D721Med (cell line): Measurements from ENCODE around the gene GDPD5.

ENCODE experiments used
- DNase-seq: peaks from one replicate; pipeline ENCODE4 v3.0.0; 2011; ENCODE audit warnings: low spot score; ENCODE audit not compliant: insufficient read length
- FAIRE-seq: peaks from 2 replicates; lab custom pipeline; 2011; peaks lifted over from hg19 to GRCh38; lab: Jason Lieb, UNC
- TF ChIP-seq, protein P1 (sequence below): IDR thresholded peaks from 2 replicates; pipeline ENCODE4 v1.5.1; 2012; ENCODE audit warnings: mild to moderate bottlenecking, control low read depth; ENCODE audit not compliant: insufficient read depth; ENCODE audit errors: missing control alignments

The GDPD5 gene

DNA sequence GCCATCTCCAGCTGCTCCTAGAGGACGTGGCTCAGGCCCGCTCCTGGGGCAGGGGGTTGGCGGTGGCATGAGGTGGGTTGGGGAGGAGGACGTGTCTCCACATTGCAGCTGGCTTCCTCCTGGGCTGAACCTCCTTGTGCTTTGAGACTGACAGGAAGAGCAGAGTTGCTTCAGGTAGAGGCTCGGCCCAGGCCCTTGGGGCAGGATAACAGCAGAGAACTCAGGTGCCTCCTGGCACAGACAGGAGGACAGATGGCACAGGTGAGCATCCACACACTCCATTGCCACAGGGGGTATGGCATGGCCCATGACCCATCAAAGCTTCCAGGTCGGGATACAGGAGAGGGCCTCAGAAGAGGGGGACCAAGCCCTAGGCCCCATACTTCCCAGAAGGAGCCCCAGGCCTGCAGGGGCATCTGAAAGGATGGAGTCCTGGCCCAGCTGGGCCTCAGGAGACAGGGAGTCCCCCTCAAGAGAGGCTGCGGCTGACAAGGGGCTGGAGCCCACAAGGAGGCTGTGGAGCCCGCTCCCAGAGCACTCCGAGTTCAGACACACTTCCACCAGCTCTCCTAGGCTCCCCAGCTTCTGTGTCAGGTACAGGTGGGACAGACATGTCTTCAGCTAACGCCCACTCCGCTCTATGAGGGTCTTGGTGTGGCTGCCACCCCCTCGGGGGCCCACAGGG, 90.7 kb downstream of the GDPD5 start:
- TF ChIP-seq, protein P1, sequence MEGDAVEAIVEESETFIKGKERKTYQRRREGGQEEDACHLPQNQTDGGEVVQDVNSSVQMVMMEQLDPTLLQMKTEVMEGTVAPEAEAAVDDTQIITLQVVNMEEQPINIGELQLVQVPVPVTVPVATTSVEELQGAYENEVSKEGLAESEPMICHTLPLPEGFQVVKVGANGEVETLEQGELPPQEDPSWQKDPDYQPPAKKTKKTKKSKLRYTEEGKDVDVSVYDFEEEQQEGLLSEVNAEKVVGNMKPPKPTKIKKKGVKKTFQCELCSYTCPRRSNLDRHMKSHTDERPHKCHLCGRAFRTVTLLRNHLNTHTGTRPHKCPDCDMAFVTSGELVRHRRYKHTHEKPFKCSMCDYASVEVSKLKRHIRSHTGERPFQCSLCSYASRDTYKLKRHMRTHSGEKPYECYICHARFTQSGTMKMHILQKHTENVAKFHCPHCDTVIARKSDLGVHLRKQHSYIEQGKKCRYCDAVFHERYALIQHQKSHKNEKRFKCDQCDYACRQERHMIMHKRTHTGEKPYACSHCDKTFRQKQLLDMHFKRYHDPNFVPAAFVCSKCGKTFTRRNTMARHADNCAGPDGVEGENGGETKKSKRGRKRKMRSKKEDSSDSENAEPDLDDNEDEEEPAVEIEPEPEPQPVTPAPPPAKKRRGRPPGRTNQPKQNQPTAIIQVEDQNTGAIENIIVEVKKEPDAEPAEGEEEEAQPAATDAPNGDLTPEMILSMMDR: no peak
- FAIRE-seq: no peak
- DNase-seq: no peak

DNA sequence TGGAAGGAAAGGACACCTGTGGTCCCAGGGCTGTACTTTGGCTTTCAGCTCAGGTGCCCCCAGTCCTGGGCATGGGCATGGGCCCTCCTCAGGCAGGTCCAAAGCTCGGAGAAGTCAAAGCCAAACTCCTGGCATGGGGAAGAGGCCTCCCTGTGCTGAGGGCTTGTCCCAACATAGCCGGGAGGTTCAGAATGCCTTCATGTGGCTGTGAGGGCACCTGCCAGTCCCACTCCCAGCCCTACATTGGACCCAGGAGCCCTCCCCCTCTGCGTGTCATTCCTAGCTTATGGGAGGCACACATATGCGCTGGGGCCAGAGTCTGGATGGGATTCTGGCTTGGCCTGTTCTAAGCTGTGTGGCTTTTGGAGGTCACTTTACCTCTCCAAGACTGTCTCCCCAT, 91.7 kb downstream of the GDPD5 start:
- FAIRE-seq (no peak), DNase-seq (no peak)
- TF ChIP-seq, protein P1: no peak

DNA sequence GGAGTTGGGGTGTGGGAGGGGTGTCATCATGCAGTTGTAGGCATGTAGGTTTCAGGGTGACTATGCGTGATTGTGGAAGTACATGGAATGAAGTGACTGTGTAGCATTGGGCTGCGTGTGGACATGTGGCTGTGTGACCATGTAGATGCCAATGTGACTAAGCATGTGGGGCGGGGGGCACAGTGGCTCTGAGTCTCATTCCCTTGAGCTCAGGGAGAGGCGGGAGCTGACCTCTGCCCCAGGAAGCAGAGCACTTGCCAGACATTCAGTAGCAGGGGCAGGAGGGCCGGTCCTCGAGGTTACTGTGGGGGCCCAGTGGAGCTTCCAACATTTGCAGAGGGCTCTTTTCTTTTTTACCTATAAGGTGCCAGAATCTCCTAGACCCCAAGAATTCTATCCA, 92.3 kb downstream of the GDPD5 start:
- no peak for FAIRE-seq
- TF ChIP-seq, protein P1: no peak
- DNase-seq: no peak

DNA sequence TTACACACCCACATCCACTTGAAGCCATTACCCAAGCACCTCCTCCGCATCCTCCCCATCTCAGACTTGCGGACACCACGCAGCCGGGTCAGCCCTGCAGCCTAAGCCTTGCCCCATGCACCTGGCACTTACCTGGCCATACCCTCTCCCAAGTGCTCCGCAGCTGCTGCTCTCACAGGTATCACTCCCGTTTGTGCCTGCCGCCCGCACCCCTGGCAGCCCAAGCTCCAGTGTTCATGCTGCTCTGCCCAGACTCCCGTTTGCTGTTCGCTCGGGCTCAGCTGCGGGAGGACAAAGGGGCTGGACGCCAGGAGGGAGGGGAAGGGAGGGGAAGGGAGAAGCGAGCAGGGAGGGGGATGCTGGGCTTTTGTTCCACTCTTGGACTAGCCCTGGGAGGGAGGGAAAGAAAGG, 92.8 kb downstream of the GDPD5 start, which contains the start of gene KLHL35:
Gene KLHL35, minus strand, starts transcription at position 293 of the 411 bp plus-strand sequence. CDS start 2,574 bp downstream, outside the sequence.
- TF ChIP-seq, protein P1: no peak
- FAIRE-seq: no peak
- DNase-seq: no peak

DNA sequence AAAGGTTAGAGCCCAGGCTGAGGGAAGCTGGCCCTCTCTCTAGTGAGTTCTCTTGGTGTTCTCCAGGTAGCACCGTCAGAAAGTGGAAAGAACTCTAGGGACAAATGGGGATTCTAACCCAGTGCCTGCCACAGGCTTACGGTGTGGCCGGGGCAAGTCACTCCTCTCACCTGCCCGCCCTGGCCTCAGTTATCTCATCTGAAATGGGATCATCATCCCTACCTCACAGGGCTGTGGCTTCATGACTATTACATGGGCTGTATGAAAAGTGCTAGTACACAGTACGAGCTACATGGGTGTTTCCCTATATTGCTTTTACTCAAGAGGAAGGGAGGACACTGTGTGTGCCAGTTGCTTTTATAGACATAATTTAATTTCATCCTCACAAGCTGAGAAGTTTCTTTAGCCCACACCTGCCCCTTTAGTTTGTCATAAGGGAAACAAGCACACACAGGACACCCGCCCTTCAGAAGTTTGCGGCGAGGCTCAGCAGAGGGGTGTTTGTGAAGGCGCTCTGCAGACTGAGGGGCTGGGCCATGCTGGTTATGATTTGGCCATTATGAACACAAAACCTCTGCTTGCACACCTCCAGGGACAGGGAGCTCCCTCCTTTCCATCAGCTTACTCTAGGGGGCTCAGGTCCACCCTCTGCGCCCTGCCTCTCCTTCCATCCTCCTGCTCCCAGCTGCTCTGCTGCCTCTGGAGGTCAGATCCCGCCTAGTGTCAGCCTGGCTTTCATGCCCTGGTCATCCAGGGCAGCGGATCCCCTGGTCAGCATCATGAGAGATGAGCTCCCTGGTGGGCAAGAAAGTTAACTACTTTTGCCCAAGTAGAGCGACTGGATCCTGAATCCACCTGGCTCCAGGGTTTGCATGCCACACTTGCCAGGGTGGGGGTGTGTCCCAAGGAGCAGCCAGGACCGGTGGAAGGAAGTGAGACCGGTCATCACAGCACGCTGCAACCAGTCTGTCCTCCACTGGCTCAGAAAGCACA, 93.9 kb downstream of the GDPD5 start:
- FAIRE-seq: no peak

DNA sequence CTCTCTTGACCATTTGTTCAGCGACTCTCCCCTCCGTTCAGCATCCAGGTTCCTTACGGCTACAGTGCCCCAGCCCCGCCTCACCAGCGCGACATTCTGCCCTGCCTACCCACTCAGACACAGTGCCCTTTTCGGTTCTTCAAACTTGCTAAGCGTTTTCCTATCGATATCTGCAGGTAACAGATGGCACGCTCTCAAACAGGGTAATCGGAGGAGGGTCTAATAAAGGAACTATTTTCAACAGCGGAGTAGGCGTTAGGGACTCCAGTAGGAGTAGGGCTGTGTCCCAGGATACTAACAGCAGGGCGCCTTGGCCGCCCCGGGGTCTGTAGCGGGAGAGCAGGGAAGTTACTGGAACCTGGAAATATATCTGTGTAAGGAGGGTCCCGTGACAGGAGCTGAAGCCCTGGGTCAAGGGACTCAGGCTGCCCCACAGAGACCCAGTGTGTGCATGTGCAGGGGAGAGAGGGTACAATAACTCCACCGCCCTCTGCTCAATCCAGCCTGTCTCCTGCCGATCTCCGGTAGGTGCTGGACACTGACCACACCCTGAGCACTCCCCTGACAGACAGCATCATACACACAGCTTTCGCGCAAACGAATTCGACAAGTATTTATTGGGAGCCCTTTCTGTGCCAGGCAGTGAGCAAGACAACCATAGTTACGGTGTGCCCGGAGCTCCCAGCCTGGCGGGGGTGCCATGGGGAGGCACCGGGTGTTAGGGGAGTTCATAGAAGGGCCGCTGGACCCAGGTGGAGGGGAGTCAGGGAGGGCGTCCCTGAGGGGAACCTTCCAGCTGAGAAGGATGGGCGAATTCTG, 94.8 kb downstream of the GDPD5 start:
- no peak for DNase-seq
- TF ChIP-seq, protein P1: no peak
- FAIRE-seq: no peak

More for the DNA sequence above, 93.9 kb downstream of the GDPD5 start:
- DNase-seq: no peak
- TF ChIP-seq, protein P1: no peak
